ENCODE data around the gene SUSD4. TPM values are rescaled to one million over a fixed set of nuclear protein-coding genes. Genes with fewer than 3 reads are reported as not detected.

The SUSD4 gene
- total and polyA plus RNA-seq, 10 of the 15 experiments (the other 5 are each of a cell fraction or from before 2014, with no cell fraction given) = 0.13 to 1.1 (median 0.26) TPM; not detected in 3

- ChIA-PET RAD21 (ENCODE audit: unreplicated experiment) (interaction anchor here (0.5 to 0.9 kb wide), 2 partner anchors 9 to 32 kb away, joined by 3 read pairs; no protein-coding TSS in a partner anchor), CTCF (interaction anchor here (1.0 to 1.4 kb wide), 2 partner anchors 67 to 349 kb away, joined by 3 to 5 read pairs; no protein-coding TSS in a partner anchor), SMC1A (ENCODE audit: uncharacterized antibody, unreplicated experiment) (interaction anchor here (0.6 kb wide), 1 partner anchor 51 kb away, joined by 3 read pairs; no protein-coding TSS in a partner anchor), POLR2A (interaction anchor here (0.6 to 1.3 kb wide), 2 partner anchors 11 to 29 kb away, joined by 3 read pairs; no protein-coding TSS in a partner anchor)
- no peak overlapping the region for H3K4me2 ChIP-seq (ENCODE audit: control insufficient read depth, insufficient read depth)
- 27% methylated on average over 6 of the region's 6 CpGs for WGBS (ENCODE audit: insufficient coverage, insufficient replicate concordance, low lambda C conversion rate, missing lambda C conversion rate)
- H3K4me1 ChIP-seq (ENCODE audit: control insufficient read depth, insufficient read depth, low read length) = no peaks in the 10 kb centered on the region
- intact Hi-C loops (cut with micrococcal nuclease; ENCODE audit: unreplicated experiment) (no loop called here), in situ Hi-C loops (cut with MboI) (no loop called here)
- DNase-seq (ENCODE audit: low read depth, low spot score) (no peak), FAIRE-seq (no peak), ATAC-seq (peak; percentile 70)
- BruUV-seq (replicated peaks) = no TSS peak
- H3K36me3 ChIP-seq (ENCODE audit: control insufficient read depth in 2 of 2, insufficient read depth in 2 of 2, low read length in 1 of 2) = no peaks in the 10 kb centered on the region
- H3K9me3 ChIP-seq (replicated peaks; ENCODE audit: control insufficient read depth, insufficient read depth, low read length) = no peaks in the 10 kb centered on the region
- H3K4me3 ChIP-seq = no peak overlapping the region
- no peak overlapping the region for H3K9ac ChIP-seq (ENCODE audit: control insufficient read depth, insufficient read depth, low read length)
- H4K20me1 ChIP-seq (ENCODE audit: control insufficient read depth, insufficient read depth) = no peaks in the 10 kb centered on the region
- no peak overlapping the region for H3K27ac ChIP-seq (ENCODE audit: control insufficient read depth, insufficient read depth)
- H3K79me2 ChIP-seq (ENCODE audit: control insufficient read depth, insufficient read depth, low read length) = no peaks in the 10 kb centered on the region
- no peak overlapping the region for H2AFZ ChIP-seq (ENCODE audit: control insufficient read depth, low read depth, low read length)
- H3K27me3 ChIP-seq (replicated peaks in 1 of 2; ENCODE audit: control insufficient read depth in 2 of 2, insufficient read depth in 2 of 2, low read length in 1 of 2) = no peaks in the 10 kb centered on the region; a peak in 1 of 4 replicates
- no peak for TF ChIP-seq ASH2L (IDR thresholded peaks at IDR 0.05; ENCODE audit: borderline replicate concordance, low read depth)
- TF ChIP-seq KLF5 (IDR thresholded peaks at IDR 0.05; ENCODE audit: partially characterized antibody) = no peak
- no peak for TF ChIP-seq PKNOX1 (IDR thresholded peaks at IDR 0.05)
- peak in 1 of 2 experiments; percentile 21; a peak in 1 of 4 replicates for TF ChIP-seq BHLHE40 (IDR thresholded peaks at IDR 0.05; ENCODE audit: borderline replicate concordance in 1 of 2, low read depth in 2 of 2, low read length in 1 of 2)
- no peak for TF ChIP-seq NFYB (IDR thresholded peaks at IDR 0.05; ENCODE audit: insufficient read depth, low read depth, low read length)
- TF ChIP-seq SPI1 (IDR thresholded peaks at IDR 0.05; ENCODE audit: borderline replicate concordance, insufficient read depth, low read depth, low read length) = no peak
- TF ChIP-seq ETV6 (conservative IDR thresholded peaks at IDR 0.05 in 1 of 2, IDR thresholded peaks at IDR 0.05 in 1 of 2; ENCODE audit: borderline replicate concordance in 1 of 2, low read depth in 1 of 2) = no peak
These were observed 163.1 kb downstream of the SUSD4 start for GRCh38 chr1:223200903-223201302.

Data from GM12878 (cell line).